Hair follicular keratinocyte (primary cell): ENCODE results near the gene COA1. TPM values are rescaled to one million over a fixed set of nuclear protein-coding genes. Genes with fewer than 3 reads are reported as not detected.

Experiments used
- total RNA-seq: library from RNA; depleted of rRNA; stranded (reverse); fragments of >200 nt; gene quantifications from 2 replicates; pipeline ENCODE4 v1.2.3, GENCODE V29; 2015

COA1 gene
- 40.4 and 70.5 TPM in 2 replicates for total RNA-seq

GRCh38 chr7:43729214-43729923 lies at the start of gene COA1:
TSS of gene COA1 (minus strand) at chr7:43729523. CDS start at chr7:43648614, 80,909 bp downstream.

GRCh38 chr7:43758029-43758821 lies 28.9 kb upstream of the COA1 start, which contains the start of gene BLVRA:
TSS of gene BLVRA (plus strand) at chr7:43758680. CDS start at chr7:43771159, 12,479 bp downstream.

Other genes with a start within 250 kb of the COA1 start
- gene STK17A, start 146.4 kb downstream of the COA1 start, total RNA-seq, result 88.4 and 98.6 TPM in 2 replicates
- gene BLVRA, start 29.2 kb upstream of the COA1 start, total RNA-seq, result 57.1 and 76.1 TPM in 2 replicates
- 165 and 214 TPM in 2 replicates for gene MRPS24, start 140.0 kb upstream of the COA1 start, total RNA-seq
- gene URGCP, start 177.1 kb upstream of the COA1 start, total RNA-seq, result 23.0 and 27.4 TPM in 2 replicates
- gene UBE2D4, start 196.9 kb upstream of the COA1 start, total RNA-seq, result 4.9 and 13.4 TPM in 2 replicates